Erythroblast (primary cell): ENCODE data around the gene PAPOLA.

Experiments
- GATA1 ChIP-seq: IDR thresholded peaks from 2 replicates; pipeline ENCODE4 v1.6.1; 2011; ENCODE audit warnings: low read depth, mild to moderate bottlenecking, control low read depth, low read length, moderate library complexity
- POLR2A ChIP-seq: IDR thresholded peaks from 2 replicates; pipeline ENCODE4 v1.6.1; 2011; ENCODE audit warnings: mild to moderate bottlenecking, low read length

DNA sequence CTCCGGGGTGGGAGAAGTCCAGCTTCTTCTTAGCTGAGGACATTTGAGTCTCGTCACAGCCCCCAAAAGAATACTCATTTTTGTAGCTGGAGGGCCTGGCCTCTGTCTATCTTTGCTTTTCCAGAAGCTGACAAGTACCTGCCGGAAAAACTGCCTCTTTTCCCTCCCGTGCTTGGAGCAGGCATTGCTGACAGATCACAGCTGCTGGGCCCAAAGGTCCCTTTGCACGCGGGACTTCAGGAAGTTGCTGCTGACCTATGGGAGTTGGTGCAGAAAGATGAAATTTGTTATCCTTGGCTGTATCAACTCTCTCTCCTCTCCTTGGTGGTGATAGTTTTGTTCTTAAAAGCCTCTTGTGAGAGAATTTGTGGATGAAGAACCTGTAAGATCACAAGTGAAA, 92.8 kb downstream of the PAPOLA start:
- TF ChIP-seq GATA1 (no peak), POLR2A (no peak)
